ENCODE data around the gene OCA2. TPM values are rescaled to one million over a fixed set of nuclear protein-coding genes. Genes with fewer than 3 reads are reported as not detected.

The OCA2 gene
- polyA plus RNA-seq, 1 donor (not counting 4 experiments of a cell fraction or from before 2014, with no cell fraction given), result 0.05 TPM

DNA sequence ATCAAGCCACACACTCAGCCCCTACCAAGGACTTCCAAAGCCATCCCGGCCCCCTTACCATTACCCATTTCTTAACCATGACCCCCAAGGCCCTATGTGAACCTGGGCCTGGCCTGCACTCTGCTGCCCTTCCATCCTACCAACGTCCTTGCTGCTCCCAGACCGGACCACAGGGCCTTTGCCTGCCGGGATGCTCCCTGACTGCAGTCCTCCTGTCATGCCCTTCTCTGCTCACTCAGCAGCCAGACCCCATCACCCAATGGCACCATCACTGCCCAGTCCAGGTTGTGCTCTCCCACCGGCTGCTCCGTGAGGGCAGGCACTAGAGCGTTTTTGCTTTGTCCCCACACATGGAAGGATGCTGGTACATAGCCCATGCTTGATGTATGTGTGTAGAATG, 73.7 kb downstream of the OCA2 start:
- H2AFZ ChIP-seq (ENCODE audit: control insufficient read depth, low read length), result no peak overlapping the region
- FAIRE-seq, result no peak
- H3K9me3 ChIP-seq (ENCODE audit: control insufficient read depth, low read depth, low read length), result no peaks in the 10 kb centered on the region
- no peak overlapping the region for H3K27ac ChIP-seq (ENCODE audit: control insufficient read depth, insufficient read depth, low read length)
- no peaks in the 10 kb centered on the region for H3K9me1 ChIP-seq (ENCODE audit: control insufficient read depth, extremely low read depth, insufficient read depth, low read length)
- no peak for TF ChIP-seq EZH2 (IDR thresholded peaks at IDR 0.05; ENCODE audit: low read length)
- TF ChIP-seq, protein P1, sequence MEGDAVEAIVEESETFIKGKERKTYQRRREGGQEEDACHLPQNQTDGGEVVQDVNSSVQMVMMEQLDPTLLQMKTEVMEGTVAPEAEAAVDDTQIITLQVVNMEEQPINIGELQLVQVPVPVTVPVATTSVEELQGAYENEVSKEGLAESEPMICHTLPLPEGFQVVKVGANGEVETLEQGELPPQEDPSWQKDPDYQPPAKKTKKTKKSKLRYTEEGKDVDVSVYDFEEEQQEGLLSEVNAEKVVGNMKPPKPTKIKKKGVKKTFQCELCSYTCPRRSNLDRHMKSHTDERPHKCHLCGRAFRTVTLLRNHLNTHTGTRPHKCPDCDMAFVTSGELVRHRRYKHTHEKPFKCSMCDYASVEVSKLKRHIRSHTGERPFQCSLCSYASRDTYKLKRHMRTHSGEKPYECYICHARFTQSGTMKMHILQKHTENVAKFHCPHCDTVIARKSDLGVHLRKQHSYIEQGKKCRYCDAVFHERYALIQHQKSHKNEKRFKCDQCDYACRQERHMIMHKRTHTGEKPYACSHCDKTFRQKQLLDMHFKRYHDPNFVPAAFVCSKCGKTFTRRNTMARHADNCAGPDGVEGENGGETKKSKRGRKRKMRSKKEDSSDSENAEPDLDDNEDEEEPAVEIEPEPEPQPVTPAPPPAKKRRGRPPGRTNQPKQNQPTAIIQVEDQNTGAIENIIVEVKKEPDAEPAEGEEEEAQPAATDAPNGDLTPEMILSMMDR (optimal IDR thresholded peaks at IDR 0.05 in 1 of 3, IDR thresholded peaks at IDR 0.05 in 1 of 3, conservative IDR thresholded peaks at IDR 0.05 in 1 of 3; ENCODE audit: extremely low read depth in 1 of 3, insufficient read depth in 2 of 3, low read length in 3 of 3), result no peak
- no peaks in the 10 kb centered on the region for H4K20me1 ChIP-seq (ENCODE audit: control insufficient read depth, extremely low read depth, insufficient read depth, low read length)
- DNase-seq (ENCODE audit: low read depth, low spot score), result no peak
- H3K4me2 ChIP-seq (ENCODE audit: control insufficient read depth, extremely low read depth, insufficient read depth, low read depth, low read length), result no peak overlapping the region
- no peak overlapping the region for H3K4me3 ChIP-seq (ENCODE audit: control insufficient read depth in 2 of 3, extremely low read depth in 1 of 3, insufficient read depth in 2 of 3, low read depth in 1 of 3, low read length in 3 of 3)
- dilution Hi-C loops (cut with MboI; ENCODE audit: extremely low pct_ligation_motif_present, low sequenced_read_pairs), result no loop called here
- no peak overlapping the region for H3K9ac ChIP-seq (ENCODE audit: control insufficient read depth, extremely low read depth, insufficient read depth, low read length)
- no peaks in the 10 kb centered on the region for H3K27me3 ChIP-seq (ENCODE audit: control insufficient read depth, extremely low read depth, insufficient read depth, low read length)
- H3K79me2 ChIP-seq (ENCODE audit: control insufficient read depth, insufficient read depth, low read length), result no peaks in the 10 kb centered on the region
- no peaks in the 10 kb centered on the region for H3K36me3 ChIP-seq (ENCODE audit: control insufficient read depth in 2 of 2, extremely low read depth in 1 of 2, insufficient read depth in 2 of 2, low read length in 2 of 2)
- H3K4me1 ChIP-seq (ENCODE audit: control insufficient read depth, extremely low read depth, insufficient read depth, low read length), result no peaks in the 10 kb centered on the region

DNA sequence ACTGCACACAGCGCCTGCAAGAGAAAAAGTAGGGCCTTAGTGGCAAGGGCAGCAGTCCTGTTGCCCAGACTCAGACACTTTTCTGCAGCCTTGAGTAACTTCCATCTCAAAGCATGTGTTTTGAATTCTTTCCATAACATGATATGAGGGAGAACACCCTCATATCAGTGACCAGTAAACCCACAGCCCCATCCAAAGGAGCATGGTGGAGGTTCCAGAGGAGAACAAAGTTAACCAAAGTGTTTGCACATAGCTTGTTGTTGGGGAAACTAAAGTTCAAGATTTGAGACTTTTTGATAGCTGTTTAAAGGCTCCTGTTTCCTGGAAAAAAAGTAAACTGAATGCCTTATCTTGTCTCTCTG, 74.2 kb downstream of the OCA2 start:
- dilution Hi-C loops (cut with MboI; ENCODE audit: extremely low pct_ligation_motif_present, low sequenced_read_pairs), result no loop called here
- Histone ChIP-seq H3K4me1 (ENCODE audit: control insufficient read depth, extremely low read depth, insufficient read depth, low read length) (no peaks in the 10 kb centered on the region), H3K27me3 (ENCODE audit: control insufficient read depth, extremely low read depth, insufficient read depth, low read length) (no peaks in the 10 kb centered on the region), H3K9ac (ENCODE audit: control insufficient read depth, extremely low read depth, insufficient read depth, low read length) (no peak overlapping the region), H4K20me1 (ENCODE audit: control insufficient read depth, extremely low read depth, insufficient read depth, low read length) (no peaks in the 10 kb centered on the region), H3K36me3 (ENCODE audit: control insufficient read depth in 2 of 2, extremely low read depth in 1 of 2, insufficient read depth in 2 of 2, low read length in 2 of 2) (no peaks in the 10 kb centered on the region), H3K9me3 (ENCODE audit: control insufficient read depth, low read depth, low read length) (no peaks in the 10 kb centered on the region), H3K79me2 (ENCODE audit: control insufficient read depth, insufficient read depth, low read length) (no peaks in the 10 kb centered on the region), H3K4me3 (ENCODE audit: control insufficient read depth in 2 of 3, extremely low read depth in 1 of 3, insufficient read depth in 2 of 3, low read depth in 1 of 3, low read length in 3 of 3) (no peak overlapping the region), H2AFZ (ENCODE audit: control insufficient read depth, low read length) (no peak overlapping the region), H3K4me2 (ENCODE audit: control insufficient read depth, extremely low read depth, insufficient read depth, low read depth, low read length) (no peak overlapping the region), H3K27ac (ENCODE audit: control insufficient read depth, insufficient read depth, low read length) (no peak overlapping the region), H3K9me1 (ENCODE audit: control insufficient read depth, extremely low read depth, insufficient read depth, low read length) (no peaks in the 10 kb centered on the region)
- TF ChIP-seq, protein P1 (optimal IDR thresholded peaks at IDR 0.05 in 1 of 3, IDR thresholded peaks at IDR 0.05 in 1 of 3, conservative IDR thresholded peaks at IDR 0.05 in 1 of 3; ENCODE audit: extremely low read depth in 1 of 3, insufficient read depth in 2 of 3, low read length in 3 of 3), result no peak
- no peak for TF ChIP-seq EZH2 (IDR thresholded peaks at IDR 0.05; ENCODE audit: low read length)
- FAIRE-seq, result no peak
- DNase-seq (ENCODE audit: low read depth, low spot score), result no peak
